Gastrocnemius medialis (tissue), 4 donors: ENCODE data around the gene FGG.

Experiments used
- CTCF ChIP-seq, 5 experiments: fragments of 450-650 bp in 3 of 5; fragments of 200-600 bp in 2 of 5; sonication (generic) in 2 of 5; IDR thresholded peaks in 4 of 5; conservative IDR thresholded peaks in 1 of 5; 1 replicate in 4 of 5; 2 replicates in 1 of 5; pipeline ENCODE4 v1.5.1; 2016 to 2019; ENCODE audit warnings: antibody characterized with exemption in 5 of 5, mild to moderate bottlenecking in 3 of 5, moderate library complexity in 3 of 5
- POLR2A ChIP-seq, 2 donors: fragments of 450-650 bp; IDR thresholded peaks; one replicate each; pipeline ENCODE4 v1.6.1; 2017; ENCODE audit warnings: antibody characterized with exemption in 2 of 2, mild to moderate bottlenecking in 2 of 2, moderate library complexity in 2 of 2

GRCh38 chr4:154630324-154630723, 17.9 kb upstream of the FGG start:
- TF ChIP-seq CTCF (IDR thresholded peaks at IDR 0.05 in 4 of 5, conservative IDR thresholded peaks at IDR 0.05 in 1 of 5): no peak
- no peak for TF ChIP-seq POLR2A (IDR thresholded peaks at IDR 0.05)
